SK-N-SH treated with all-trans-retinoic acid at 6 μM for 48 hours (cell line): Measurements from ENCODE around the gene SYT12.

Experiments
- ATAC-seq: fragments of 200-7000 bp; cut with Tn5 transposase; 3 replicates; pipeline ENCODE4 v1.9.1; 2020; ENCODE audit warnings: mild to moderate bottlenecking, moderate library complexity
- ARNTL ChIP-seq: fragments of 450-650 bp; formaldehyde crosslinking; IDR thresholded peaks from 2 replicates; pipeline ENCODE4 v1.5.0; 2020; ENCODE audit warnings: low read depth, mild to moderate bottlenecking, moderate library complexity, borderline replicate concordance
- BACH2 ChIP-seq: fragments of 250-450 bp; sonication (Bioruptor Pico); IDR thresholded peaks from 2 replicates; pipeline ENCODE4 v1.9.0; 2021; ENCODE audit warnings: mild to moderate bottlenecking, borderline replicate concordance
- CSDC2 ChIP-seq: fragments of 250-450 bp; sonication (Bioruptor Pico); IDR thresholded peaks from 2 replicates; pipeline ENCODE4 v1.5.0; 2020; ENCODE audit warnings: mild to moderate bottlenecking, moderate library complexity
- ESRRG ChIP-seq: fragments of 250-450 bp; sonication (Bioruptor Pico); IDR thresholded peaks from 2 replicates; pipeline ENCODE4 v1.6.1; 2021; ENCODE audit warnings: mild to moderate bottlenecking
- OSR1 ChIP-seq: fragments of 250-450 bp; sonication (Bioruptor Pico); IDR thresholded peaks from 2 replicates; pipeline ENCODE4 v1.8.0; 2022; ENCODE audit warnings: moderate library complexity, mild to moderate bottlenecking, inconsistent platforms
- PATZ1 ChIP-seq: fragments of 250-450 bp; sonication (Bioruptor Pico); IDR thresholded peaks from 2 replicates; pipeline ENCODE4 v1.8.0; 2020; ENCODE audit warnings: mild to moderate bottlenecking, moderate library complexity, borderline replicate concordance
- POU6F1 ChIP-seq: fragments of 250-450 bp; sonication (Bioruptor Pico); IDR thresholded peaks from 2 replicates; pipeline ENCODE4 v1.8.0; 2021; ENCODE audit warnings: low read depth, mild to moderate bottlenecking, moderate library complexity, borderline replicate concordance
- PPARA ChIP-seq: fragments of 250-450 bp; sonication (Bioruptor Pico); IDR thresholded peaks from 2 replicates; pipeline ENCODE4 v1.5.0; 2020; ENCODE audit warnings: mild to moderate bottlenecking, borderline replicate concordance
- RARB ChIP-seq: fragments of 250-450 bp; sonication (Bioruptor Pico); IDR thresholded peaks from 2 replicates; pipeline ENCODE4 v1.8.0; 2021; ENCODE audit warnings: mild to moderate bottlenecking, moderate library complexity
- SNAI2 ChIP-seq: fragments of 250-450 bp; sonication (Bioruptor Pico); IDR thresholded peaks from 2 replicates; pipeline ENCODE4 v1.5.0; 2020; ENCODE audit warnings: mild to moderate bottlenecking, moderate library complexity
- TCF4 ChIP-seq: fragments of 250-450 bp; sonication (Bioruptor Pico); IDR thresholded peaks from 2 replicates; pipeline ENCODE4 v1.8.0; 2021; ENCODE audit warnings: mild to moderate bottlenecking, moderate library complexity, borderline replicate concordance
- TOX ChIP-seq: fragments of 250-450 bp; sonication (Bioruptor Pico); IDR thresholded peaks from 2 replicates; pipeline ENCODE4 v1.8.0; 2021; ENCODE audit warnings: mild to moderate bottlenecking, moderate library complexity, borderline replicate concordance
- ZC3H10 ChIP-seq: fragments of 250-450 bp; sonication (Bioruptor Pico); IDR thresholded peaks from 2 replicates; pipeline ENCODE4 v1.5.1; 2021; ENCODE audit warnings: mild to moderate bottlenecking, moderate library complexity
- ZFP30 ChIP-seq: fragments of 450-650 bp; formaldehyde crosslinking; IDR thresholded peaks from 2 replicates; pipeline ENCODE4 v1.5.0; 2022; ENCODE audit warnings: mild to moderate bottlenecking, moderate library complexity
- ZNF565 ChIP-seq: fragments of 450-650 bp; formaldehyde crosslinking; conservative IDR thresholded peaks from 2 replicates; pipeline ENCODE4 v1.5.0; 2020; ENCODE audit warnings: low read depth, mild to moderate bottlenecking, moderate library complexity
- ZNF70 ChIP-seq: fragments of 450-650 bp; formaldehyde crosslinking; IDR thresholded peaks from 2 replicates; pipeline ENCODE4 v1.5.0; 2020; ENCODE audit warnings: mild to moderate bottlenecking, moderate library complexity
- ZNF8 ChIP-seq: fragments of 450-650 bp; formaldehyde crosslinking; IDR thresholded peaks from 2 replicates; pipeline ENCODE4 v1.5.0; 2020; ENCODE audit warnings: mild to moderate bottlenecking, moderate library complexity
- TF ChIP-seq, protein P1 (sequence below): fragments of 250-450 bp; sonication (Bioruptor Pico); IDR thresholded peaks from 2 replicates; pipeline ENCODE4 v1.5.0; 2020; ENCODE audit warnings: mild to moderate bottlenecking, moderate library complexity
- TF ChIP-seq, protein P2 (sequence below): fragments of 250-450 bp; sonication (Bioruptor Pico); IDR thresholded peaks from 2 replicates; pipeline ENCODE4 v1.5.1; 2020; ENCODE audit warnings: low read depth, mild to moderate bottlenecking, moderate library complexity

Gene SYT12

GRCh38 chr11:67024966-67025365 is 2.0 kb downstream of the SYT12 start:
- no peak; the same call in 2 of the 3 replicates for ATAC-seq
- TF ChIP-seq BACH2 (CRISPR knock-in tag) = no peak
- TF ChIP-seq PPARA (CRISPR knock-in tag) = no peak
- no peak for TF ChIP-seq TOX (CRISPR knock-in tag)
- no peak for TF ChIP-seq ZNF70
- TF ChIP-seq SNAI2 = no peak
- no peak for TF ChIP-seq PATZ1 (CRISPR knock-in tag)
- TF ChIP-seq POU6F1 (CRISPR knock-in tag) = no peak
- TF ChIP-seq, protein P1, sequence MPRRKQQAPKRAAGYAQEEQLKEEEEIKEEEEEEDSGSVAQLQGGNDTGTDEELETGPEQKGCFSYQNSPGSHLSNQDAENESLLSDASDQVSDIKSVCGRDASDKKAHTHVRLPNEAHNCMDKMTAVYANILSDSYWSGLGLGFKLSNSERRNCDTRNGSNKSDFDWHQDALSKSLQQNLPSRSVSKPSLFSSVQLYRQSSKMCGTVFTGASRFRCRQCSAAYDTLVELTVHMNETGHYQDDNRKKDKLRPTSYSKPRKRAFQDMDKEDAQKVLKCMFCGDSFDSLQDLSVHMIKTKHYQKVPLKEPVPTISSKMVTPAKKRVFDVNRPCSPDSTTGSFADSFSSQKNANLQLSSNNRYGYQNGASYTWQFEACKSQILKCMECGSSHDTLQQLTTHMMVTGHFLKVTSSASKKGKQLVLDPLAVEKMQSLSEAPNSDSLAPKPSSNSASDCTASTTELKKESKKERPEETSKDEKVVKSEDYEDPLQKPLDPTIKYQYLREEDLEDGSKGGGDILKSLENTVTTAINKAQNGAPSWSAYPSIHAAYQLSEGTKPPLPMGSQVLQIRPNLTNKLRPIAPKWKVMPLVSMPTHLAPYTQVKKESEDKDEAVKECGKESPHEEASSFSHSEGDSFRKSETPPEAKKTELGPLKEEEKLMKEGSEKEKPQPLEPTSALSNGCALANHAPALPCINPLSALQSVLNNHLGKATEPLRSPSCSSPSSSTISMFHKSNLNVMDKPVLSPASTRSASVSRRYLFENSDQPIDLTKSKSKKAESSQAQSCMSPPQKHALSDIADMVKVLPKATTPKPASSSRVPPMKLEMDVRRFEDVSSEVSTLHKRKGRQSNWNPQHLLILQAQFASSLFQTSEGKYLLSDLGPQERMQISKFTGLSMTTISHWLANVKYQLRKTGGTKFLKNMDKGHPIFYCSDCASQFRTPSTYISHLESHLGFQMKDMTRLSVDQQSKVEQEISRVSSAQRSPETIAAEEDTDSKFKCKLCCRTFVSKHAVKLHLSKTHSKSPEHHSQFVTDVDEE = no peak
- TF ChIP-seq ARNTL (CRISPR knock-in tag) = no peak
- TF ChIP-seq, protein P2, sequence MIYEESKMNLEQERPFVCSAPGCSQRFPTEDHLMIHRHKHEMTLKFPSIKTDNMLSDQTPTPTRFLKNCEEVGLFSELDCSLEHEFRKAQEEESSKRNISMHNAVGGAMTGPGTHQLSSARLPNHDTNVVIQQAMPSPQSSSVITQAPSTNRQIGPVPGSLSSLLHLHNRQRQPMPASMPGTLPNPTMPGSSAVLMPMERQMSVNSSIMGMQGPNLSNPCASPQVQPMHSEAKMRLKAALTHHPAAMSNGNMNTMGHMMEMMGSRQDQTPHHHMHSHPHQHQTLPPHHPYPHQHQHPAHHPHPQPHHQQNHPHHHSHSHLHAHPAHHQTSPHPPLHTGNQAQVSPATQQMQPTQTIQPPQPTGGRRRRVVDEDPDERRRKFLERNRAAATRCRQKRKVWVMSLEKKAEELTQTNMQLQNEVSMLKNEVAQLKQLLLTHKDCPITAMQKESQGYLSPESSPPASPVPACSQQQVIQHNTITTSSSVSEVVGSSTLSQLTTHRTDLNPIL (CRISPR knock-in tag) = no peak
- no peak for TF ChIP-seq TCF4
- no peak for TF ChIP-seq RARB
- TF ChIP-seq ZNF565 (CRISPR knock-in tag) = no peak

GRCh38 chr11:67025750-67026149 is 2.8 kb downstream of the SYT12 start:
- TF ChIP-seq ESRRG (CRISPR knock-in tag) (no peak), SNAI2 (no peak), POU6F1 (CRISPR knock-in tag) (no peak), OSR1 (CRISPR knock-in tag) (no peak), CSDC2 (CRISPR knock-in tag) (no peak), BACH2 (CRISPR knock-in tag) (no peak), ZC3H10 (no peak), ZFP30 (no peak), ZNF8 (no peak), PPARA (CRISPR knock-in tag) (no peak)
- TF ChIP-seq, protein P1 = no peak
- TF ChIP-seq, protein P2 (CRISPR knock-in tag) = no peak
- ATAC-seq = no peak
